Right cardiac atrium (tissue), 5 donors: Measurements from ENCODE around the gene PDE5A. TPM values are rescaled to one million over a fixed set of nuclear protein-coding genes. Genes with fewer than 3 reads are reported as not detected.

Source experiments
- ATAC-seq, 2 donors: fragments of 200-7000 bp; cut with Tn5 transposase; one replicate each; pipeline versions ENCODE4 v1.8.0 to v1.9.1; 2020; ENCODE audit warnings: moderate library complexity in 2 of 2, mild to moderate bottlenecking in 1 of 2
- DNase-seq, 3 donors: peaks; one replicate each; pipeline ENCODE4 v3.0.0-alpha.2; 2020
- H3K27ac ChIP-seq: one replicate; pipeline ENCODE4 v1.5.1; 2013; ENCODE audit warnings: mild to moderate bottlenecking, low read length, control low read depth, moderate library complexity
- H3K27me3 ChIP-seq: one replicate; pipeline ENCODE4 v1.6.1; 2013; ENCODE audit not compliant: control insufficient read depth, insufficient read depth
- H3K4me1 ChIP-seq: one replicate; pipeline ENCODE4 v1.6.1; 2013; ENCODE audit warnings: low read length; ENCODE audit not compliant: control insufficient read depth, insufficient read depth
- H3K4me3 ChIP-seq: one replicate; pipeline ENCODE4 v1.5.1; 2013; ENCODE audit warnings: low read length, control low read depth
- H3K9me3 ChIP-seq: one replicate; pipeline ENCODE4 v1.6.1; 2013; ENCODE audit warnings: low read length; ENCODE audit not compliant: control insufficient read depth
- WGBS: extraction: QIAGEN DNeasy Blood & Tissue Kit; methylation state at CpG from one replicate; pipeline ENCODE4 v1.1.7; 2013; 5-methylcytosine and 5-hydroxymethylcytosine counted together
- intact Hi-C, 4 donors: fragments of 100-400 bp; cut with DNase I; formaldehyde crosslinking; loops; one replicate each; pipeline versions ENCODE4 v1.11.0 to v1.14.0; 2022 to 2023
- polyA plus RNA-seq: library from polyadenylated mRNA; stranded (reverse); fragments of 200-250 nt; gene quantifications from one replicate; pipeline ENCODE4 v1.2.3, GENCODE V29; 2013
- total RNA-seq, 4 donors: library from RNA; stranded (reverse); fragmentation: NEBNext Ultra II Directional; extraction: Animal tissue kit (Norgen Biotek cat#: 25700); gene quantifications; one replicate each; pipeline ENCODE4 v1.2.1, GENCODE V29; 2021
- donor health status: healthy with polysubstance abuse.
- donor health status: DM: no; HTN: yes; CAD: no.
- donor health status: DM: no; HTN: no; CAD: no.
- donor health status: DM: no; HTN: yes; CAD: no; lungs with severe emphysema.
- donor health status: DM: yes; HTN: yes; CAD: no.

The PDE5A gene
- total and polyA plus RNA-seq, 5 donors, result 2.8 to 11.8 (median 9.8) TPM

DNA sequence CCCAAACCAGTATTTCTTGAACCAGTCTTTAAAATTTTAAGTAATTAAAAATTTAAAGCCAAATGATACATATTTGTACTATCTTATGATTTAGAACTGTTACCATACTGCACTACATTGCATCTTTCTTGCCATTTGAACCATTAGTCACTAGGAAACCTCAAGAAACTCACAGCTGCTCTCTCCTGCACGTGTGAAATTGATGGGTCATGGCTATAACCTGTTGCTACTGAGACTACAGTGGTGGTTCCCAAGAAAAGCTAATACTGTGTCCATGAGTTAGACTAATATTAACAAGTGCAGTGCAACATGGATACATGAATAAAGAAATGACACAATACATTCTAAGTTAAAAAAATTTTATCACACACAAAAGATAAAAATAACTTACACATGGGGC is 88.4 kb downstream of the PDE5A start:
- Histone ChIP-seq H3K9me3 (no peaks in the 10 kb centered on the region), H3K27ac (no peak overlapping the region), H3K27me3 (no peaks in the 10 kb centered on the region), H3K4me1 (peaks cover 5% of the 10 kb centered on the region), H3K4me3 (no peak overlapping the region)
- intact Hi-C loops, result no loop called here
- no peak for ATAC-seq
- WGBS, result 70% methylated on average over 1 of the region's 1 CpG
- DNase-seq, result no peak

DNA sequence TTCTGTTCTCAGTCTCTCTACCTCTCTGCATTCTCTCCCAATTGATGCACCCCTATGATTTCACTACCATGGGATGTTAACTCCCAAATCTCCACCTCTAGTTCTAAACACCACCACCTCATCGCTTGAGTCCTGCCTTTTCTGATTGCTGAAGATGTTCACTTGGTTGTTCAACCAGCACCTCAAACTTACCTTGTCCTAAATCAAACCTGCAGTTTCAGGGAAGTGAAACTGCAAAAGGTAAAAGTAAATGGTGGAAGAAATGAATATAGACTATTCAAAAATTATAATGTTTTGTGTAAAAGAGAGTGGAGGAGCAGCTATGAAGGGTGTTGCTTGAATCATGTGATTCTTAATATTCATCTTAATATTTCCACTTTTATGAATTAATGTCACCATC is 91.0 kb downstream of the PDE5A start:
- no peak overlapping the region for H3K4me3 ChIP-seq
- peaks cover 2% of the 10 kb centered on the region for H3K4me1 ChIP-seq
- intact Hi-C loops, result no loop called here
- WGBS, result 95% methylated on average over 1 of the region's 1 CpG
- ATAC-seq (no peak), DNase-seq (no peak)
- no peaks in the 10 kb centered on the region for H3K27me3 ChIP-seq
- no peaks in the 10 kb centered on the region for H3K9me3 ChIP-seq
- H3K27ac ChIP-seq, result no peak overlapping the region

DNA sequence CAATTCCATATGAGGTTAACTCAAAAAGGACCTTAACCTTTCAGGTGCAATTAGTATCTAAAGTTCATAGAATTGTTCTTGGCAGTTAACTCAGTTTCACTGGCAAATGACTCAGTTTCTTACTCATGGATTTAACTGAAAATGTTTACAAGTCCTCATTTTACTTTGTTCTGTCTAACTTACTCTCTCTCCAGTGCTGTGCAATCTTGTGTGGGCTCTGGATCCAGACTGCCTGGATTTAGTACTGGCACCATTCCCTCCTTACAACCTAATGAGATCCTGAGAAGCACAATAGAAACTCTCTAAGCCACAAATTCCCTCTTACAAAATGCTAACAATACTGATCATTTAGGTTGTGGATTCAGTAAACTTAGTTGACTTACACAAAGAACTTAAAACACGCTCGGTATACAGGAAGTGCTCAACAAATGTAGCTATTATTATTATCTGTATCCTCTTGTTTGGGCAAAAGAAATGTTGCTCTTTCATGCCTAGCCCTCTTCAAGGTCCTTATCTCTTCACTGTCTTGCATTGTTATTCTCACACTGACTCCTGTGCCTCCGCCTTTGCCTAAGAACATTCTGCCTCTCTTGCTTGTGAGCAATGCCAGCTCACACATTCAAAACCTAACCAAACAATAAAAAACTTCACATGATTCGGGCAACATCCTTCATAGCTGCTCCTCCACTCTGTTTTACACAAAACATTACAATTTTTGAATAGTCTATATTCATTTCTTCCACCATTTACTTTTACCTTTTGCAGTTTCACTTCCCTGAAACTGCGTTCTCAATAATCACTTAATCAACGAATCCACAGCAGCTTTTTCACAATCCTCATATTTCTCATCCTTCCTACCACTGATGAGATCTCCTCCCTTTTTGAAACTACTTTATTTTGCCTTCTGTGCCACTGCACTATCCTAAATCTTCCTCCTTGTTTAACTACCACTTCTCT is 91.8 kb downstream of the PDE5A start:
- H3K27ac ChIP-seq, result no peak overlapping the region
- no peaks in the 10 kb centered on the region for H3K27me3 ChIP-seq
- DNase-seq (no peak), ATAC-seq (no peak)
- peaks cover 2% of the 10 kb centered on the region for H3K4me1 ChIP-seq
- no peak overlapping the region for H3K4me3 ChIP-seq
- intact Hi-C loops, result no loop called here
- 78% methylated on average over 6 of the region's 6 CpGs for WGBS
- no peaks in the 10 kb centered on the region for H3K9me3 ChIP-seq

DNA sequence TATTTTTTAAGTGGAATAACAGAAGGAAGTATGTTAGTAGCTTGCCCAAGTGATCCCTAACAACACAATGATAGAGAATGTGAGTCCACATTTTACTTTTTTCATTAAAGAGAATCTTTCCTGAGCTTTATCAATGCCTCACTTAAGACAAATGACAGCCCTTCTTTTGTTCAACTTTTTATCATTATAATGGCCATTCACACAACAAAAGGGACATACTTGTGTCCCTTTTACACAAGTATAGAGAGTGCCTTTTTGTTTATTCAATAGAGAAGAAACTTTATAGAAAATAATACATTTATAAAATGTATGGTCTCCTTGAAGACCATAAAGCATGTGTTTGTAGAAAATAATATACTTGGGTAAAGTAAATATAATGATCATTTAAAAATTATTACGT is 96.3 kb downstream of the PDE5A start:
- no peaks in the 10 kb centered on the region for H3K27me3 ChIP-seq
- H3K4me3 ChIP-seq, result no peak overlapping the region
- intact Hi-C loops, result no loop called here
- DNase-seq (no peak), ATAC-seq (no peak)
- no peak overlapping the region for H3K27ac ChIP-seq
- 86% methylated on average over 1 of the region's 1 CpG for WGBS
- H3K4me1 ChIP-seq, result no peaks in the 10 kb centered on the region
- no peaks in the 10 kb centered on the region for H3K9me3 ChIP-seq

DNA sequence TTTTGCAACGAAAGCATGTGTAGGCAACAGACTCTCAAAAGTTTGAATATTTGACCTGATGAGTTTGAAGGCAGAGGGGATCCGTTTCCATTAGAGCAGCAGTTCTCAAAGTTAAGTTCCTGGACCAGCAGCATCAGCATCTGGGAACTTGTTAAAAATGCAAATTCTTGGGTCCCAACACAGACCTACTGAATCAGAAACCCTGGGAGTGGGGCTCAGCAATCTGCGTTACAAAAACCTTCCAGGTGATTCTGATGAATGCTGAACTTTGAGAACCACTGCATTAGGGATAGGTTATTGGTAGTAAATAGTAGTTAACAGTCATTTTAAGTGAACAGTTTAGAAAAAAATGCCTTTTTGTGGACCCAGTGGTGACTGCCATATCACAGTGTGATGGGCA is 98.8 kb downstream of the PDE5A start:
- H3K9me3 ChIP-seq, result no peaks in the 10 kb centered on the region
- intact Hi-C loops, result no loop called here
- DNase-seq, result no peak
- WGBS, result 86% methylated on average over 3 of the region's 3 CpGs
- H3K27ac ChIP-seq, result no peak overlapping the region
- H3K4me1 ChIP-seq, result no peaks in the 10 kb centered on the region
- H3K27me3 ChIP-seq, result no peaks in the 10 kb centered on the region
- no peak overlapping the region for H3K4me3 ChIP-seq
- ATAC-seq, result no peak

DNA sequence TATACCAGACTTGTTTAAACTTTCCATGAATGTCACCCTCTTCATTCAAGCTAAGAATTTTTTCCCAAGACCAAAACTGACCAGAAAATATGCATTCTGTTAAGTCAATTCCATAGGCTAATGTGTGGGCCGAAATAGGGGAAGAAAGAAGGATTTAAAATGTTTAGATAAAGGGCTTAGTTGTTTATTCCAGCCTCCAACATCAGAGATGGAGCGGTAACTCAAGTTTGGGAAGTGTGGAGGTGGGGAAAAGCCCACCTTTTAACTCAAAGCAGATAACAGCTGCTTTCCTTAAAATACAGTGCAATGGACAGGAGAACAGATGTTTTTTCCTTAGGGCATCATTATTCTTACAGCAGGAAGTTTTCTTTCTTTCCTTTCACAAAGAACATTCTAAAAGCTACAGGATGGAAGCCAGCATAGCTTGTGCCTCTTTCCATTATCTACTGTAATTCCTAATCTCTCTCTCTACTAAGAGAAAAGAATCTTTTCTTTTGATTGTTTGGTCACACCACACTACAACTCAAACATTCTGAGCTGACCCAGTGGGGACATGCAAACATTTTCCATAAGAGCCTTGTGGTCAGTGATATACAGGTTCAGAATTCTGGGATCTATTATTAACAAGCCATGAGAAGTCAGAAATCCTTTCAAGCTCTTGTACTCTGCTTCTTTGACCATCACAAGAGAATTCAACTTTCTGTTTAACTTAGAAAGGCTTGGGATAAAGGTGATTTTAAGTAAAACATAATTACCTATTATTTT is 101.6 kb downstream of the PDE5A start:
- no peak overlapping the region for H3K4me3 ChIP-seq
- intact Hi-C loops, result no loop called here
- DNase-seq (no peak), ATAC-seq (no peak)
- no peaks in the 10 kb centered on the region for H3K9me3 ChIP-seq
- WGBS, result 61% methylated on average over 2 of the region's 2 CpGs
- no peaks in the 10 kb centered on the region for H3K4me1 ChIP-seq
- H3K27me3 ChIP-seq, result no peaks in the 10 kb centered on the region
- no peak overlapping the region for H3K27ac ChIP-seq

DNA sequence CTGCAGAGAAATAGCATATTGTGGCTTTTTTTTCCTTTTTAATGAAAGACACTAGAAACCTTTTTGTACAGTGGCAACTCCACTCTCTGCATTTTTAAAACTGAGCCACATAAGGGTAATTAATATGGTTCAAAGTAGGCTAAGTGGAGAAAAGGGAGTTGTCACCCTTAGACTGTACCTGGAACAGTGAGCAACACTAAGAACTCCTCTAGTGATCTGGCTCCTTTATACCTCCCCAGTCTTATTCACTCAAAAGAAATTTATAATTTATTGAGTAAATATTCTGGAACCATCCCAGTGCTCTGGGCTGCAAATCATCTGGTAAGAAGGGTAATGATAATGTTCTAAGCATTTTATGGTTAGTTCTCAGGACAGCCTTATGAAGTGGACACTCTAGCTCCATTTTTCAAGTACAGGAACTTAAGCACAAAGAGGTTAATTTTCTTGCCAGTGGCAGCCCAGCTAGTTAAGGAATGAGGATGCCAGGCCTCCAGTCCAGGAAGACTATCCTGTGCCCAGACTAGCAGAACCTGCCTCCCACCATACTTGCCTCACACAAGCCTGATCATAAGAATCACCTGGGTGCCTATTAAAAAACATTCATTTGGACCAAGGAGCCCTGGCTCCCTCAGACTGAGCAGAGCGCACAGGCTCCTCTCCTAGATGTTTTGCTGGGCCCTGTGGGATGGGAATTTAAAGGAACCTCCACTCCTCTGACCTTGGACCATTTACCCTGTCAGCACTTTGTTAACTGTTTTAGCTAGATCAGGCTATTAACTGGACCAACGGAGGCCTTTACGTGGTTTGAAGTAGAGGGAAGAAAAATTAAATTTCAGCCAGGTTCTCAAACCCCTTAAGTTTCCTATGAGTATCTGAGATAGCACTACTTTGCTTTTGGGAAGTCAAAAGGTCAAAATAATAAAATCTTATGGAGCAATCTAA is 102.6 kb downstream of the PDE5A start:
- intact Hi-C loops, result no loop called here
- Histone ChIP-seq H3K9me3 (no peaks in the 10 kb centered on the region), H3K27me3 (no peaks in the 10 kb centered on the region), H3K4me3 (no peak overlapping the region), H3K27ac (no peak overlapping the region), H3K4me1 (no peaks in the 10 kb centered on the region)
- 61% methylated on average over 3 of the region's 3 CpGs for WGBS
- ATAC-seq (no peak), DNase-seq (no peak)

DNA sequence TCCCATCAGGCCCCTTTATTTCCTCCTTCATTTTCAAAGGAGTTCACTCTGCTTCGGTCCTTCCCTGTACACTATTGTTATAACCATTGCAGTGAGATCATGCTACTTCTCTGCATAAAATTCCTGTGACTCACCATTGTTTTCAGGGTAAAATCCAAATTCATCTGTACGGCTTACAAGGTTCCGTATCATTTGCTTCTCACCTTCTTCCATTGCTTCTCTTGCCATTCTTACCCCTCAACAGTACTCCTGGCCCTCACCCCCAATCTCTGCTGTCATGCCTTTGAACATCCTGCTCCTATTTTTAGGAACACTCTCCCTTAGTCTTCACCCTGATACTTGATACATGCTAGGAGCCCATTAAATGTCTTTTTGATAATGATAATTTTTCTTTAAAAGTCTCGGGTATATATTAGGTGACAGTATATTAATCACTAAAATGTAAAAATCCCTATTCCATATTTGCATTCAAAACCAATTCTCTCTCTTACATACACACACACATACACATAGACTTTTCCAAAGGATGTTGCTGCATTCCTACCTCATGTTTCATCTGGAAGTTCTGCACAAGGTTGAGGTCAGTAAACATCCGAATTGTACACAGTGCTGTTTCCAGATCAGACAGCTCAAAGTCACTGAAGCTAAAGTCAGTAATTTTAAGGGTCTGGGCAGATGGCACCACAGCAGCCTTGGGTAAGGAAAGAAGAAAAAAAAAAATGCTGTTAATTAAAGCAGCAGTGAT is 103.4 kb downstream of the PDE5A start:
- H3K4me3 ChIP-seq, result no peak overlapping the region

DNA sequence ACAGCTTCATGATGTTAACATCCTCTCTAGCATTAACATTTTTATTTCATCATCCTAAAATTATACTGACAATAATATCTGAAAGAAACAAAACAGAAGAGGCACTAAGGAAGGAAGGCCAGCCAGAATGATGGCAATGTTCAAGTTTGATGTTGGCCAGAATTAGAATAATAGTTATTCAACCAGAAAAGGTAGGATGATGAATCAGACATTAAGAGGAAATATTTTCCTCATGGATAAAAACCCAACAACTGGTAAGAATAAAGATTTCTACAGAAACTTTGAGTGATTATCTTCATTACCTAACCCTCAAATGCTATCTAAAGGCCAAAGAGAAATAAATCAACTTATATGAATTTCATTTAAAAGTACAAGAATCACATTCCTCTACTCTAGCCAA is 105.2 kb downstream of the PDE5A start:
- Histone ChIP-seq H3K27ac (no peak overlapping the region), H3K4me1 (no peaks in the 10 kb centered on the region), H3K4me3 (no peak overlapping the region), H3K9me3 (no peaks in the 10 kb centered on the region), H3K27me3 (no peaks in the 10 kb centered on the region)
- no peak for DNase-seq
- no peak for ATAC-seq
- intact Hi-C loops, result no loop called here

More for the DNA sequence above, 103.4 kb downstream of the PDE5A start:
- ATAC-seq, result no peak
- Histone ChIP-seq H3K27ac (no peak overlapping the region), H3K4me1 (no peaks in the 10 kb centered on the region), H3K27me3 (no peaks in the 10 kb centered on the region), H3K9me3 (no peaks in the 10 kb centered on the region)
- intact Hi-C loops, result no loop called here
- 76% methylated on average over 5 of the region's 5 CpGs for WGBS
- no peak for DNase-seq

DNA sequence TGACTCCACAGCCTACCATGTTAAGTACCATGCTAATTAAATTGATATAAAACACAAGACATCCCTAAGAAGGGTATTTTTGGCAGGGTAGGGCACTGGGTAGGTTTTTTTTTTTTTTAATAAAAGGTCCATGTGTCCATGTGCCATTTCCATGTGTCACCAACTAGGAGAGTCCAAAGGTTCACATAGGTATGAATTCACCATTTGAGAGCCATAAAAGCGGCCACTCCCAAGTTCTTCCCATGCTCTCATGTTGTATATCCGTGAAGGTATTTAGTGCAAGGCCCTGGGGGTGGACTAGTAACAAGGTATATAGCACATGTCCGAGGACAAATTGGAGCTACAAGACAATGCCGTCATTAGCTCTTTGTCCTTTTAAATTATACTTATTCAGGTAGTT is 107.3 kb downstream of the PDE5A start:
- no peak overlapping the region for H3K27ac ChIP-seq
- intact Hi-C loops, result no loop called here
- 97% methylated on average over 4 of the region's 4 CpGs for WGBS
- no peaks in the 10 kb centered on the region for H3K9me3 ChIP-seq
- no peak overlapping the region for H3K4me3 ChIP-seq
- no peaks in the 10 kb centered on the region for H3K27me3 ChIP-seq
- DNase-seq, result no peak
- H3K4me1 ChIP-seq, result no peaks in the 10 kb centered on the region
- no peak for ATAC-seq
